ENCODE results near the gene CST9. TPM values are rescaled to one million over a fixed set of nuclear protein-coding genes. Genes with fewer than 3 reads are reported as not detected.
A peak's percentile ranks its signal among the peaks of the same experiment; 100 is the strongest.

Gene CST9
- total and polyA plus RNA-seq, 10 of the 15 experiments (the other 5 are each of a cell fraction or from before 2014, with no cell fraction given), result not detected

- TF ChIP-seq CEBPZ (IDR thresholded peaks at IDR 0.05; ENCODE audit: low read depth, low read length), result no peak
- peak; percentile 77 to 84 for TF ChIP-seq BHLHE40 (IDR thresholded peaks at IDR 0.05; ENCODE audit: borderline replicate concordance in 1 of 2, low read depth in 2 of 2, low read length in 1 of 2)
- no peak for TF ChIP-seq WRNIP1 (IDR thresholded peaks at IDR 0.05; ENCODE audit: borderline replicate concordance, low read depth, low read length)
- TF ChIP-seq RAD51 (IDR thresholded peaks at IDR 0.05), result no peak
- no peak for TF ChIP-seq ZNF384 (IDR thresholded peaks at IDR 0.05; ENCODE audit: borderline replicate concordance, low read depth, low read length)
- TF ChIP-seq E4F1 (IDR thresholded peaks at IDR 0.05; ENCODE audit: borderline replicate concordance, partially characterized antibody), result no peak
- TF ChIP-seq EP300 (IDR thresholded peaks at IDR 0.05; ENCODE audit: borderline replicate concordance in 1 of 2, control insufficient read depth in 1 of 2, low read depth in 2 of 2, low read length in 2 of 2), result no peak
- TF ChIP-seq PBX3 (IDR thresholded peaks at IDR 0.05; ENCODE audit: insufficient replicate concordance, low read depth, low read length), result no peak
- no peak for TF ChIP-seq LARP7 (IDR thresholded peaks at IDR 0.05)
- TF ChIP-seq SUZ12 (IDR thresholded peaks at IDR 0.05; ENCODE audit: unreplicated experiment), result no peak
- TF ChIP-seq ATF7 (IDR thresholded peaks at IDR 0.05; ENCODE audit: low read depth), result peak; percentile 69
- TF ChIP-seq CREB1 (IDR thresholded peaks at IDR 0.05; ENCODE audit: low read depth), result peak; percentile 55; the same call in 1 of the 2 replicates
- TF ChIP-seq E2F8 (IDR thresholded peaks at IDR 0.05; ENCODE audit: low read depth, partially characterized antibody), result no peak
- TF ChIP-seq HSF1 (IDR thresholded peaks at IDR 0.05; ENCODE audit: low read depth, low read length), result no peak
Observed at GRCh38 chr20:23644164-23644563, 38.4 kb upstream of the CST9 start (continued).
